Neuronal stem cell (in vitro differentiated cells): ENCODE results near the gene FRMD5.

Experiments
- DNase-seq: peaks from one replicate; pipeline ENCODE4 v3.0.0-alpha.2; 2013; ENCODE audit warnings: low spot score
- H2AFZ ChIP-seq: one replicate; pipeline ENCODE4 v1.6.1; 2013; ENCODE audit warnings: mild to moderate bottlenecking, low read length, inconsistent platforms
- H2AK5ac ChIP-seq: 2 replicates; pipeline ENCODE4 v1.6.1; 2013; ENCODE audit warnings: low read depth, mild to moderate bottlenecking, inconsistent platforms, low read length, moderate library complexity, mixed read lengths
- H2BK120ac ChIP-seq: 2 replicates; pipeline ENCODE4 v1.6.1; 2013; ENCODE audit warnings: low read depth, mild to moderate bottlenecking, inconsistent platforms, low read length, moderate library complexity, mixed read lengths
- H2BK12ac ChIP-seq: one replicate; pipeline ENCODE4 v1.6.1; 2013; ENCODE audit warnings: low read length, inconsistent platforms
- H2BK15ac ChIP-seq: 2 replicates; pipeline ENCODE4 v1.6.1; 2013; ENCODE audit warnings: mild to moderate bottlenecking, low read length, inconsistent platforms, mixed read lengths
- H2BK5ac ChIP-seq: one replicate; pipeline ENCODE4 v1.6.1; 2013; ENCODE audit warnings: inconsistent platforms, mild to moderate bottlenecking, low read length, moderate library complexity
- H3K14ac ChIP-seq: one replicate; pipeline ENCODE4 v1.6.1; 2013; ENCODE audit warnings: low read length, inconsistent platforms
- H3K18ac ChIP-seq: 2 replicates; pipeline ENCODE4 v1.6.1; 2013; ENCODE audit warnings: low read length, inconsistent platforms
- H3K23ac ChIP-seq: 2 replicates; pipeline ENCODE4 v1.6.1; 2013; ENCODE audit warnings: low read depth, mild to moderate bottlenecking, mixed read lengths, low read length, inconsistent platforms; ENCODE audit not compliant: poor library complexity
- H3K27ac ChIP-seq: replicated peaks from 3 replicates; pipeline ENCODE4 v1.5.1; 2013; ENCODE audit warnings: low read length, inconsistent platforms
- H3K27me3 ChIP-seq, 3 experiments: 2 replicates each; pipeline ENCODE4 v1.6.1; 2013; ENCODE audit warnings: low read length in 3 of 3, mild to moderate bottlenecking in 2 of 3, inconsistent platforms in 1 of 3, low read depth in 1 of 3, mixed read lengths in 1 of 3, moderate library complexity in 1 of 3; ENCODE audit not compliant: control insufficient read depth in 3 of 3, insufficient read depth in 3 of 3
- H3K36me3 ChIP-seq, 2 donors: replicated peaks in 1 of 2; 2 replicates each; pipeline ENCODE4 v1.6.1; 2013; ENCODE audit warnings: low read length in 2 of 2; ENCODE audit not compliant: control insufficient read depth in 2 of 2, insufficient read depth in 2 of 2
- H3K4ac ChIP-seq: 2 replicates; pipeline ENCODE4 v1.6.1; 2013; ENCODE audit warnings: inconsistent platforms, mild to moderate bottlenecking, low read length, moderate library complexity
- H3K4me1 ChIP-seq, 2 donors: 1 replicate in 1 of 2; 2 replicates in 1 of 2; pipeline ENCODE4 v1.6.1; 2013; ENCODE audit warnings: low read length in 2 of 2, low read depth in 1 of 2; ENCODE audit not compliant: control insufficient read depth in 2 of 2, insufficient read depth in 1 of 2
- H3K4me2 ChIP-seq: one replicate; pipeline ENCODE4 v1.6.1; 2013; ENCODE audit warnings: mild to moderate bottlenecking, low read length, inconsistent platforms; ENCODE audit not compliant: insufficient read depth, poor library complexity, severe bottlenecking
- H3K4me3 ChIP-seq, 2 donors: 2 replicates each; pipeline ENCODE4 v1.5.1; 2013; ENCODE audit warnings: low read length in 2 of 2, mild to moderate bottlenecking in 2 of 2, inconsistent platforms in 1 of 2, moderate library complexity in 1 of 2
- H3K79me1 ChIP-seq: one replicate; pipeline ENCODE4 v1.6.1; 2013; ENCODE audit warnings: low read depth, mild to moderate bottlenecking, inconsistent platforms, low read length, moderate library complexity
- H3K9ac ChIP-seq: one replicate; pipeline ENCODE4 v1.6.1; 2013; ENCODE audit warnings: mild to moderate bottlenecking, low read depth, low read length, inconsistent platforms; ENCODE audit not compliant: poor library complexity
- H3K9me3 ChIP-seq, 2 donors: replicated peaks in 1 of 2; 2 replicates each; pipeline versions ENCODE3 to v1.6.1; 2013; ENCODE audit warnings: low read length in 2 of 2, mild to moderate bottlenecking in 2 of 2, inconsistent platforms in 1 of 2, low read depth in 1 of 2, mixed read lengths in 1 of 2, moderate library complexity in 1 of 2; ENCODE audit not compliant: control insufficient read depth in 2 of 2, insufficient read depth in 1 of 2
- H4K8ac ChIP-seq: one replicate; pipeline ENCODE4 v1.6.1; 2013; ENCODE audit warnings: low read depth, mild to moderate bottlenecking, inconsistent platforms, low read length, moderate library complexity
- H4K91ac ChIP-seq: one replicate; pipeline ENCODE4 v1.6.1; 2013; ENCODE audit warnings: low read length, low read depth, mild to moderate bottlenecking, inconsistent platforms; ENCODE audit not compliant: poor library complexity
- WGBS, 2 donors: extraction: QIAGEN DNeasy Blood & Tissue Kit; methylation state at CpG; one replicate each; pipeline ENCODE4 v1.1.7; 2013; ENCODE audit warnings: missing lambda C conversion rate in 2 of 2, mixed read lengths in 1 of 2; ENCODE audit not compliant: insufficient read length in 2 of 2, insufficient replicate concordance in 1 of 2; ENCODE audit errors: extremely low coverage in 2 of 2; 5-methylcytosine and 5-hydroxymethylcytosine counted together

The FRMD5 gene

GRCh38 chr15:44024155-44024554, 170.9 kb downstream of the FRMD5 start:
- Histone ChIP-seq H4K91ac (no peak overlapping the region), H3K4ac (no peak overlapping the region), H3K27me3 (no peaks in the 10 kb centered on the region)

DNA sequence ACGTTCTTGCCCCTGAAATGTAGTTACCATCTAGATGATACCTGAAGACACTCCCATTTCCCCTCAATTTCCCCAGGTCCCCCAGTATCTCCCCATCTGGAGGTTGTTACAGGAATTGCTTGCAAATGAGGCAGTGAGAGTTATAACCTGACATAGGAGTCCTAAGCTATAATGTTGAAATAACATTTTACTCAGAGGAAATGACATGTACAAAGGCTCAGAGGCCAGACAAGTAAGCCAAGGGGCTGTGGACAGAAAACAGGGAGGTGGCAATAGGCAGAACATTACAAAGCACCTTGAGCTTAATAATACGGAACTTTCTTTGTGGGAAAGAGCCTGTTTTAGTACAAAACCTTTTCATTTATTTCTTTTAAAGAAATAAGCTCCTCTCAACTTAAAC, 171.9 kb downstream of the FRMD5 start:
- no peak overlapping the region for H2AFZ ChIP-seq
- H4K91ac ChIP-seq = no peak overlapping the region
- H3K9ac ChIP-seq = no peak overlapping the region
- H2BK5ac ChIP-seq = no peak overlapping the region
- no peak overlapping the region for H3K4ac ChIP-seq
- H3K14ac ChIP-seq = no peak overlapping the region
- H3K79me1 ChIP-seq = no peaks in the 10 kb centered on the region
- no peaks in the 10 kb centered on the region for H3K9me3 ChIP-seq
- H3K18ac ChIP-seq = no peak overlapping the region
- H2BK120ac ChIP-seq = no peak overlapping the region
- H3K27me3 ChIP-seq = no peaks in the 10 kb centered on the region
- H3K36me3 ChIP-seq = no peaks in the 10 kb centered on the region
- H4K8ac ChIP-seq = no peak overlapping the region
- no peak overlapping the region for H3K27ac ChIP-seq
- no peaks in the 10 kb centered on the region for H3K4me1 ChIP-seq
- H3K23ac ChIP-seq = no peak overlapping the region
- no peak overlapping the region for H2BK12ac ChIP-seq
- DNase-seq = no peak
- no peak overlapping the region for H2BK15ac ChIP-seq
- no peak overlapping the region for H2AK5ac ChIP-seq
- no peak overlapping the region for H3K4me2 ChIP-seq
- H3K4me3 ChIP-seq = no peak overlapping the region
- WGBS, 2 donors = no CpG with 5 or more reads among the region's 2 CpGs

More at GRCh38 chr15:44024155-44024554, 170.9 kb downstream of the FRMD5 start:
- no CpG with 5 or more reads among the region's 1 CpG for WGBS, 2 donors
- Histone ChIP-seq H3K18ac (no peak overlapping the region), H3K27ac (no peak overlapping the region), H3K4me3 (no peak overlapping the region), H2AFZ (no peak overlapping the region), H2BK12ac (no peak overlapping the region), H3K79me1 (no peaks in the 10 kb centered on the region), H2AK5ac (no peak overlapping the region), H3K4me2 (no peak overlapping the region), H3K4me1 (no peaks in the 10 kb centered on the region), H2BK5ac (no peak overlapping the region), H2BK15ac (no peak overlapping the region), H2BK120ac (no peak overlapping the region), H3K9me3 (no peaks in the 10 kb centered on the region), H3K9ac (no peak overlapping the region), H4K8ac (no peak overlapping the region), H3K23ac (no peak overlapping the region), H3K36me3 (no peaks in the 10 kb centered on the region), H3K14ac (no peak overlapping the region)
- DNase-seq = no peak

DNA sequence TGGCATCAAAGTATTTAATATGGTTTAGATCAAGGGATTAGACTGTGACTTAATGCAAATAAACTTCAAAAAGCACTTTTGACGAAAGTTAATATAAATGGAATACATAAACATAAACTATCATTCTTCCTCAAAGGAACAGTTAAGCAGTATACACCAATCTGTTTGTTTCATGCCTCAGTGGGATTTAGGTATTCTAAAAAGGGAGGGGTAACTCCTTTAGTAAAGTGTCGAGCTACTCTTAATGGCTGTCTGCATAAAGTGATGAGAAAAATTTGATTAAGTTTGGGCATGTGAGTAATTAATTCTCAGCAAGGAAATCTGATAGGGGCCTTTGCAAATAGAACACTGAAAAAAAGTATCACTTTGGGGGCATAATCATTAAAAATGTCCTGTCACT, 176.9 kb downstream of the FRMD5 start:
- no peaks in the 10 kb centered on the region for H3K27me3 ChIP-seq
- H3K9me3 ChIP-seq = no peaks in the 10 kb centered on the region
- no peak overlapping the region for H2BK12ac ChIP-seq
- no peak overlapping the region for H2BK5ac ChIP-seq
- H4K8ac ChIP-seq = no peak overlapping the region
- no peak overlapping the region for H2AK5ac ChIP-seq
- H3K23ac ChIP-seq = no peak overlapping the region
- no peak overlapping the region for H3K27ac ChIP-seq
- H3K4me1 ChIP-seq = no peaks in the 10 kb centered on the region
- WGBS, 2 donors = no CpG with 5 or more reads among the region's 2 CpGs
- H3K4ac ChIP-seq = no peak overlapping the region
- H2BK120ac ChIP-seq = no peak overlapping the region
- H3K9ac ChIP-seq = no peak overlapping the region
- no peak overlapping the region for H4K91ac ChIP-seq
- no peak overlapping the region for H2AFZ ChIP-seq
- no peak overlapping the region for H2BK15ac ChIP-seq
- H3K4me2 ChIP-seq = no peak overlapping the region
- H3K36me3 ChIP-seq = no peaks in the 10 kb centered on the region
- H3K4me3 ChIP-seq = no peak overlapping the region
- H3K18ac ChIP-seq = no peak overlapping the region
- no peak overlapping the region for H3K14ac ChIP-seq
- DNase-seq = no peak
- H3K79me1 ChIP-seq = no peaks in the 10 kb centered on the region

DNA sequence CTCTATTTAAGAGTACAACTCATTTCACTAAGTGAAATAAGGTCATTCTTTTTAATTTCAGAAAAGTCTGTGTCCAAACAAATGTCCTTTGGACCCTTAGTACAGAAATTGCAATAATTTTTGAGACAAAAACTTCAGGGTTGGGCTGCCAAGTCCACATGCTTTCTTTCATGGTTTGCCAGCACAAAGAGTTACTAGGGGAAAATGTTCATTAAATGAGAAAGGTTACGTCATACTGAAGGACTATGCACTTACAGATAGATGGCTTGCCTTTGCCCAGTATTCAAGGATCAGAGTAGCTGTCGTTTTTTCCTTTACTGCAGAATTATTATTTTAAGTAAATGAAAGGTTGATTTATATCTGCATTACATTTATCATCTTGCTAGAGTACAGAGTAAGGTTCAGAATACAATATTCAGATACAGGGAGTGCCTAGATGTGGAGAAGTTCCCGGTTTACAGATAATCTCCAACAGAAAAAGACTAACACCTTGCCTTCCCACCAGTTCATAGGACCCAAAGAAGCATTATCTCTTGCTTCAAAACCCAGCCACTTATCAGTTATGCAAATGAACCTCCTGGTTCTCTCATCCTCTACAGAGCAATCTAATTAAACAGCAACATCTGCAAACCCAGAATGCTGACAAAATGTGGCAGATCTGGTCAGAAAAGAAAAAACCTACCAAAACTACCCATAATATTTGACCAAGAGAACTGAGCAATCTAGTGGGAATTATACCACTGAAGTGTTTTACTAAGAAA, 179.3 kb downstream of the FRMD5 start:
- H2AFZ ChIP-seq = no peak overlapping the region
- H3K4ac ChIP-seq = no peak overlapping the region
- no peaks in the 10 kb centered on the region for H3K79me1 ChIP-seq
- no peak overlapping the region for H3K4me3 ChIP-seq
- H3K9ac ChIP-seq = no peak overlapping the region
- no peaks in the 10 kb centered on the region for H3K36me3 ChIP-seq
- DNase-seq = no peak
- no peak overlapping the region for H3K18ac ChIP-seq
- no peak overlapping the region for H4K91ac ChIP-seq
- H2AK5ac ChIP-seq = no peak overlapping the region
- H2BK5ac ChIP-seq = no peak overlapping the region
- H3K23ac ChIP-seq = no peak overlapping the region
- WGBS, 2 donors = no CpG with 5 or more reads among the region's 3 CpGs
- no peak overlapping the region for H3K4me2 ChIP-seq
- H3K27ac ChIP-seq = no peak overlapping the region
- H4K8ac ChIP-seq = no peak overlapping the region
- no peaks in the 10 kb centered on the region for H3K27me3 ChIP-seq
- no peak overlapping the region for H2BK12ac ChIP-seq
- no peak overlapping the region for H2BK15ac ChIP-seq
- no peak overlapping the region for H3K14ac ChIP-seq
- no peaks in the 10 kb centered on the region for H3K9me3 ChIP-seq
- H3K4me1 ChIP-seq = peaks cover 3 to 13% of the 10 kb centered on the region in 2 donors
- H2BK120ac ChIP-seq = no peak overlapping the region
